Sigmoid colon (tissue), 7 donors: ENCODE data around the gene CCDC63. TPM values are rescaled to one million over a fixed set of nuclear protein-coding genes. Genes with fewer than 3 reads are reported as not detected.

Source experiments
- DNase-seq: peaks from one replicate; pipeline ENCODE4 v3.0.0-alpha.2; 2019
- H3K27ac ChIP-seq, 4 donors: fragments of 200-600 bp; sonication (generic); one replicate each; pipeline ENCODE4 v1.5.1; 2016 to 2019; ENCODE audit warnings: mild to moderate bottlenecking in 1 of 4
- H3K27me3 ChIP-seq, 3 donors: fragments of 200-600 bp; sonication (generic); one replicate each; pipeline ENCODE4 v1.5.1; 2019; ENCODE audit warnings: mild to moderate bottlenecking in 1 of 3
- H3K36me3 ChIP-seq, 4 donors: fragments of 200-600 bp; sonication (generic); one replicate each; pipeline ENCODE4 v1.5.1; 2016 to 2019
- H3K4me1 ChIP-seq, 4 donors: fragments of 200-600 bp; sonication (generic); one replicate each; pipeline ENCODE4 v1.5.1; 2017 to 2019
- H3K4me3 ChIP-seq, 4 donors: fragments of 200-600 bp; sonication (generic); one replicate each; pipeline ENCODE4 v1.5.1; 2017 to 2019; ENCODE audit warnings: mild to moderate bottlenecking in 2 of 4, moderate library complexity in 1 of 4
- H3K9me3 ChIP-seq, 4 donors: fragments of 200-600 bp in 3 of 4; sonication (generic) in 3 of 4; one replicate each; pipeline versions ENCODE4 v1.5.1 to v1.6.1; 2013 to 2019
- EP300 ChIP-seq, 4 donors: sonication (generic); formaldehyde crosslinking; IDR thresholded peaks; one replicate each; pipeline ENCODE4 v1.6.1; 2017; ENCODE audit warnings: antibody characterized with exemption in 4 of 4
- POLR2A ChIP-seq, 2 donors: fragments of 450-650 bp; IDR thresholded peaks; one replicate each; pipeline ENCODE4 v1.6.1; 2016; ENCODE audit warnings: antibody characterized with exemption in 2 of 2, mild to moderate bottlenecking in 2 of 2, moderate library complexity in 2 of 2
- POLR2AphosphoS5 ChIP-seq, 4 donors: sonication (generic); formaldehyde crosslinking; IDR thresholded peaks; one replicate each; pipeline ENCODE4 v1.6.1; 2017; ENCODE audit warnings: antibody characterized with exemption in 4 of 4
- WGBS, 2 donors: extraction: QIAGEN DNeasy Blood & Tissue Kit; methylation state at CpG; one replicate each; pipeline ENCODE4 v1.1.7; 2013; 5-methylcytosine and 5-hydroxymethylcytosine counted together
- intact Hi-C: fragments of 100-400 bp; cut with DNase I; formaldehyde crosslinking; loops from one replicate; pipeline ENCODE4 v1.15.1; 2023
- polyA plus RNA-seq, 3 donors: library from polyadenylated mRNA; stranded (reverse); fragments of 200-250 nt; gene quantifications; one replicate each; pipeline ENCODE4 v1.2.3, GENCODE V29; 2013
- total RNA-seq, 4 donors: library from RNA; depleted of rRNA; stranded (reverse); fragments of >200 nt; gene quantifications; one replicate each; pipeline ENCODE4 v1.1.0, GENCODE V29; 2016
- TF ChIP-seq, protein P1 (sequence below), 4 experiments: fragments of 450-650 bp in 3 of 4; fragments of 200-600 bp in 1 of 4; IDR thresholded peaks; one replicate each; pipeline ENCODE4 v1.5.1; 2016 to 2019; ENCODE audit warnings: antibody characterized with exemption in 4 of 4, mild to moderate bottlenecking in 3 of 4, moderate library complexity in 2 of 4
- donor health status: healthy with polysubstance abuse.
- donor health status: Bipolar disorder and iron deficiency.
- donor health status: healthy.

CCDC63 gene
- total and polyA plus RNA-seq, 7 donors = not detected

DNA sequence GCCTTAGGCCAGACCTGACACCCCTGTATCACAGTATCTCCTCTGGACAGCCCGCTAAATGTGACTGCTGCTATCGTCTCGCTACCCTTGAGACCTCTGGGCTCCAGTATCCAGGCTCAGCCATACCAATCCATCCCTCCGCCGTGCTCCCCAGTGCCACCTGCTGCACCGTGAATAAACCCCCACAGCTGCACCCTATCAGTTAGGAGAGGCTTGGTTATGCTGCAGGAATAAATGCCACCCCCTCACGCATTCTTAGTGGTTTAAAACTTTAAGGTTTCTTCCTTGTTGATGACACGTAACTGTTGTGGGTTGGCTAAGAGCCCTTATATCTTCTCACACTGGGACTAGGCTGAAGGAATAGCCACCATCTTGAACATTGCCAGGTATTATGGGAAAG, 12.1 kb downstream of the CCDC63 start:
- DNase-seq = no peak
- Histone ChIP-seq H3K27me3 (no peaks in the 10 kb centered on the region), H3K4me3 (no peak overlapping the region), H3K27ac (no peak overlapping the region), H3K9me3 (no peaks in the 10 kb centered on the region), H3K36me3 (no peaks in the 10 kb centered on the region), H3K4me1 (no peaks in the 10 kb centered on the region)
- 67 to 80% methylated on average over 8 of the region's 8 CpGs for WGBS, 2 donors
- TF ChIP-seq POLR2A (IDR thresholded peaks at IDR 0.05) (no peak), POLR2AphosphoS5 (IDR thresholded peaks at IDR 0.05) (no peak), EP300 (IDR thresholded peaks at IDR 0.05) (no peak)
- TF ChIP-seq, protein P1, sequence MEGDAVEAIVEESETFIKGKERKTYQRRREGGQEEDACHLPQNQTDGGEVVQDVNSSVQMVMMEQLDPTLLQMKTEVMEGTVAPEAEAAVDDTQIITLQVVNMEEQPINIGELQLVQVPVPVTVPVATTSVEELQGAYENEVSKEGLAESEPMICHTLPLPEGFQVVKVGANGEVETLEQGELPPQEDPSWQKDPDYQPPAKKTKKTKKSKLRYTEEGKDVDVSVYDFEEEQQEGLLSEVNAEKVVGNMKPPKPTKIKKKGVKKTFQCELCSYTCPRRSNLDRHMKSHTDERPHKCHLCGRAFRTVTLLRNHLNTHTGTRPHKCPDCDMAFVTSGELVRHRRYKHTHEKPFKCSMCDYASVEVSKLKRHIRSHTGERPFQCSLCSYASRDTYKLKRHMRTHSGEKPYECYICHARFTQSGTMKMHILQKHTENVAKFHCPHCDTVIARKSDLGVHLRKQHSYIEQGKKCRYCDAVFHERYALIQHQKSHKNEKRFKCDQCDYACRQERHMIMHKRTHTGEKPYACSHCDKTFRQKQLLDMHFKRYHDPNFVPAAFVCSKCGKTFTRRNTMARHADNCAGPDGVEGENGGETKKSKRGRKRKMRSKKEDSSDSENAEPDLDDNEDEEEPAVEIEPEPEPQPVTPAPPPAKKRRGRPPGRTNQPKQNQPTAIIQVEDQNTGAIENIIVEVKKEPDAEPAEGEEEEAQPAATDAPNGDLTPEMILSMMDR (IDR thresholded peaks at IDR 0.05) = no peak
- intact Hi-C loops = no loop called here

DNA sequence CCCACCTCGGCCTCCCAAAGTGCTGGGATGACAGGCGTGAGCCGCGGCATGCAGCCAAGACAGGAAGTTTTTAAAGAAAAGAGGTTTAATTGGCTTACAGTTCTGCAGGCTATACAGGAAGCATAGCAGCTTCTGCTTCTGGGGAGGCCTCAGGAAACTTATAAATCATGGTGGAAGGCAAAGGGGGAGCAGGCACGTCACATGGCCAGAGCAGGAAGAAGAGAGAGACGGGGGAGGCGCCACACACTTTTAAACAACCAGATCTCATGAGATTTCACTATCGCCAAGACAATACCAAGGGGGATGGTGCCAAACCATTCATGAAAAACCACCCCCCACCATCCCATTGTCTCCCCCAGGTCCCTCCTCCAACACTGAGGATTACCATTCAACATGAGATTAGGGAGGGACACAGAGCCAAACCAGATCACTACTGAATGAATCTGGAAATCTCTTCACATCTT, 14.1 kb downstream of the CCDC63 start:
- TF ChIP-seq, protein P1 (IDR thresholded peaks at IDR 0.05) = no peak
- TF ChIP-seq POLR2AphosphoS5 (IDR thresholded peaks at IDR 0.05) (no peak), EP300 (IDR thresholded peaks at IDR 0.05) (no peak)
- Histone ChIP-seq H3K27ac (no peak overlapping the region), H3K4me1 (no peaks in the 10 kb centered on the region), H3K27me3 (no peaks in the 10 kb centered on the region), H3K36me3 (no peaks in the 10 kb centered on the region), H3K4me3 (no peak overlapping the region), H3K9me3 (no peaks in the 10 kb centered on the region)
- DNase-seq = no peak
- intact Hi-C loops = no loop called here
- WGBS, 2 donors = 37 to 56% methylated on average over 8 of the region's 8 CpGs

DNA sequence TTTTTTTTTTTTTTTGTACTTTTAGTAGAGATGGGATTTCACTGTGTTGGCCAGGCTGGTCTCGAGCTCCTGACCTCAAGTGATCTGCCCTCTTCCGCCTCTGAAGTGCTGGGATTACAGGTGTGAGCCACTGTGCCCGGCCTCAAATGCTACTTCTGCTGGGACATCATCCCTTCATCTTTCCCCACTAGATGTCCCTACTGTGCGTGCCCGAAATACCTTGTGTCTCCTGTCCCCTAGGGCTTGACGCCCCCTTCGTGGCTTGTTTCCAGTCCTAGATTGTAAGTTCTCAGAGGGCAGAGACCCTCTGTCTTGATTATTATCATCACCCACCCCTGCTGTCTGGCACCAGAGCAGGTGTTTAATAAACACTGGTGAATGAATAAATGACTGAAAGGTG, 14.9 kb downstream of the CCDC63 start:
- no peak for DNase-seq
- H3K9me3 ChIP-seq = no peaks in the 10 kb centered on the region
- intact Hi-C loops = no loop called here
- 87 to 89% methylated on average over 7 of the region's 7 CpGs for WGBS, 2 donors
- no peaks in the 10 kb centered on the region for H3K27me3 ChIP-seq
- TF ChIP-seq, protein P1 (IDR thresholded peaks at IDR 0.05) = no peak
- TF ChIP-seq POLR2AphosphoS5 (IDR thresholded peaks at IDR 0.05) (no peak), EP300 (IDR thresholded peaks at IDR 0.05) (no peak), POLR2A (IDR thresholded peaks at IDR 0.05) (no peak)
- no peak overlapping the region for H3K4me3 ChIP-seq
- no peaks in the 10 kb centered on the region for H3K36me3 ChIP-seq
- H3K4me1 ChIP-seq = no peaks in the 10 kb centered on the region
- no peak overlapping the region for H3K27ac ChIP-seq

DNA sequence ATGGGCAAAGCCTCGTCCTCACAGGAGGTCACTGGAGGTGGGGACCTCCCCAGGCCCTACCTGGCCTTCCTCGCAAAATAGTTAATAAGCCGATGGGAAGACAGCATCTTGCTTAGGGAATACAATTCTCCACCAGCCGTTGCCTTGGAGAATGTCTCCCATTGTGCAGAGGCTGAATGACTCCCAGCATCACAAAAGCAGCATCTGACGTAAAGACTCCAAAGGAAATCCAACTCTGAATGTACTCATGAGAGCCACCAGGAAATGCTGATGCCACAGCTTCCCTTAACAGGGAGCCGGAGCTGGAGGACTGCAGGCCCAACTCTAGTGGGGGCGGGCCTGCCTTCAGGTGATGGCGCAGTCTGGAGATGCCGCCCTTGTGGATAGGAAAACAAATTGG, 15.5 kb downstream of the CCDC63 start:
- H3K36me3 ChIP-seq = no peaks in the 10 kb centered on the region
- TF ChIP-seq, protein P1 (IDR thresholded peaks at IDR 0.05) = no peak
- TF ChIP-seq POLR2A (IDR thresholded peaks at IDR 0.05) (no peak), EP300 (IDR thresholded peaks at IDR 0.05) (no peak), POLR2AphosphoS5 (IDR thresholded peaks at IDR 0.05) (no peak)
- H3K4me1 ChIP-seq = no peaks in the 10 kb centered on the region
- no peaks in the 10 kb centered on the region for H3K27me3 ChIP-seq
- DNase-seq = no peak
- no peaks in the 10 kb centered on the region for H3K9me3 ChIP-seq
- intact Hi-C loops = no loop called here
- WGBS, 2 donors = 89% methylated on average over 9 of the region's 9 CpGs
- no peak overlapping the region for H3K4me3 ChIP-seq
- no peak overlapping the region for H3K27ac ChIP-seq

DNA sequence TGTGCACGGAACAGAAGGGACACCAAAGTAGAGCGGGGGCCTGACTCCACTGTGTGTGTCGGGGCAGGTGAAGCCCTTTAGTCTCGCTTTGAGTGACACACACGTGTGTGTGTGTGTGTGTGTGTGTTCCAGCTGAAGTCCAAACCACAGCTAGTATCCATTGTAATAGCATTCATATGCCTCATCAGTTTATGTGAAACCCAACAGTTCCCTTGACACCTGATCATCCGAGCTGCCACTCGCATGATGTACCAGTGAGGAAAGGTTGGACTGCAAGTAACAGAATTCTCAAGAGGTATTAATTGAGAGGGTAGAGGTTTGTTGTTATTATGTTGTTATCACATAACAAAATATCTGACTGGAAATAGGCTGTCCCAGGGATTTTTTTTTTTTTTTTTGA, 16.4 kb downstream of the CCDC63 start:
- intact Hi-C loops = no loop called here
- H3K36me3 ChIP-seq = no peaks in the 10 kb centered on the region
- DNase-seq = no peak
- H3K27ac ChIP-seq = no peak overlapping the region
- H3K4me3 ChIP-seq = no peak overlapping the region
- WGBS, 2 donors = 73 to 82% methylated on average over 7 of the region's 7 CpGs
- H3K4me1 ChIP-seq = no peaks in the 10 kb centered on the region
- no peak for TF ChIP-seq POLR2A (IDR thresholded peaks at IDR 0.05)
- TF ChIP-seq EP300 (IDR thresholded peaks at IDR 0.05) = no peak
- TF ChIP-seq, protein P1 (IDR thresholded peaks at IDR 0.05) = no peak
- TF ChIP-seq POLR2AphosphoS5 (IDR thresholded peaks at IDR 0.05) = no peak
- no peaks in the 10 kb centered on the region for H3K27me3 ChIP-seq
- H3K9me3 ChIP-seq = no peaks in the 10 kb centered on the region
